CD4-positive, alpha-beta T cell treated with Interleukin-2 at 100 ng/mL for 4 hours (primary cell): Measurements from ENCODE around the gene SLC2A5.

ENCODE experiments used
- DNase-seq: peaks from one replicate; pipeline ENCODE4 v3.0.0-alpha.2; 2020; ENCODE audit warnings: low spot score

SLC2A5 gene

GRCh38 chr1:9088807-9089206 is 19.4 kb upstream of the SLC2A5 start:
- no peak for DNase-seq

- no peak for DNase-seq
These were observed 18.1 kb upstream of the SLC2A5 start for GRCh38 chr1:9087411-9088125.

GRCh38 chr1:9086796-9087195 is 17.4 kb upstream of the SLC2A5 start:
- no peak for DNase-seq

- DNase-seq: no peak
These were observed 16.6 kb upstream of the SLC2A5 start for GRCh38 chr1:9086045-9086444.

DNA sequence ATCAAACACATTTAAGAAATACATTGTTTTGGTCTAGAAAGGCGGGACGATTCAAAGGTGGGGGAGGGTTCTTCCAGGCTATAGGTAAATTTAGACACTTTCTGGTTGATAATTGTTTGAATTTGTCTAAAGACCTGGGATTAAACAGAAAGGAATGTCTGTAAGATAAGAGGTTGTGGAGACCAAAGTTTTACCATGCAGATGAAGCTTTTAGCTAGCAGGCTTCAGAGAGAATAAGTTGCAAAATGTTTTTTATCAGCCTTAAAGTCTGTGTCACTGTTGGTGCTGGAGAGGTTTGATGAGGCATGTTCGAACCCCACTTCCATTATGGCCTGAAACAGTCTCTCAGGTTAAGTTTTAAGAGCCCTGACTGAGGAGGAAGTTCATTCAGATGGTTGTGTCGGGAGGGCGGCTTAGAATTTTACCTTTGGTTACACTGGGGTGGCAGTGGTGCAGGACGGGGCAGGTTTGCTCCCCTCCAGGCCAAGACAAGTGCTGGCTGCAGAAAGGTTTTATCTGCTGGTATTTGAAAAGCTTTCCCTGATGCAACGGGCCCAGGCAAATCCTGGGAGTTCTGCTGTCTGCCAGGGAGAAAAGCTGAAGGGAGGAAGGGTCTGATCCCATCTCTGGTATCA is 16.0 kb upstream of the SLC2A5 start:
- no peak for DNase-seq

DNA sequence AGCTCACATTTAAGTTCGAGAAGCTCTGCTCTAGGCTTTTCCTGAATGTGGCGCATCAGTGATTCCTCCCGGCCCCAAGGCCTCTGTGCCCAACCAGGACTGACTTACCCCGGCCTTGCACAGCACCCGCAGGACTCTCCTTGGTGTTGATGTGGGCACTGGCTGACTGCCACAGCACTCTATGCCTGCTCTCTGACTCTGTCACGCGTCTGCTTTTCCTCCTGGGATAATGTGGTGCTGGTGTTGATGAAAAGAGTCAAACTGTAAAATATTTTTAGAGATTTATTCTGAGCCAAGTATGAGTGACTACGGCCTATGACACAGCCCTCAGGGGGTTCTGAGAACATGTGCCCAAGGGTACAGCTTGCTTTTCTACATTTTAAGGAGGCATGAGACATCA is 15.5 kb upstream of the SLC2A5 start:
- no peak for DNase-seq

- no peak for DNase-seq
These were observed 12.0 kb upstream of the SLC2A5 start for GRCh38 chr1:9081473-9081872.

DNA sequence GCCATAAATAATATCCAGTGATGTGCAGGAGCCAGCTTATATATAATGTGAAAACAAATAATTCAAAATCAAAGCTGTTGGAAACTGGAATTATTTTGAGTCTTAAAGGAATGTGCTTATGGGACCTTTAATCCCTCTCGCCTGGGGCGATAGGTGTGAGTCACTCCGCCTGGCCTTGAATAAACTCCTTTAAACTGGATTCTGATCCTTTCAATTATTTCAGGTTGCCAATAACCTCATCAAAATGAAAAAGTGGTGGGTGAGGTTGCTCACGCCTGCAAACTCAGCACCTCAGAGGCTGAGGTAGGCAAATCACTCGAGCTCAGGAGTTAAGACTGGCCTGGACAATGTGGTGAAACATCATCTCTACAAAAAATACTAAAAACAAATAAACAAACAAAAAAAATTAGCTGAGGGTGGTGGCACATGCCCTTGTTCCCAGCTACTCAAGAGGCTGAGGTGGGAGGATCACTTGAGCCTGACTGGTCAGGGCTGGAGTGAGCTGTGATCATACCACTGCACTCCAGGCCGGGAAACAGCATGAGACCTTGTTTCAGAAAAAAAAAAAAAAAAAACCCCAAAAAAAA is 11.4 kb upstream of the SLC2A5 start:
- no peak for DNase-seq

GRCh38 chr1:9079988-9080704 is 10.7 kb upstream of the SLC2A5 start:
- DNase-seq: no peak

DNA sequence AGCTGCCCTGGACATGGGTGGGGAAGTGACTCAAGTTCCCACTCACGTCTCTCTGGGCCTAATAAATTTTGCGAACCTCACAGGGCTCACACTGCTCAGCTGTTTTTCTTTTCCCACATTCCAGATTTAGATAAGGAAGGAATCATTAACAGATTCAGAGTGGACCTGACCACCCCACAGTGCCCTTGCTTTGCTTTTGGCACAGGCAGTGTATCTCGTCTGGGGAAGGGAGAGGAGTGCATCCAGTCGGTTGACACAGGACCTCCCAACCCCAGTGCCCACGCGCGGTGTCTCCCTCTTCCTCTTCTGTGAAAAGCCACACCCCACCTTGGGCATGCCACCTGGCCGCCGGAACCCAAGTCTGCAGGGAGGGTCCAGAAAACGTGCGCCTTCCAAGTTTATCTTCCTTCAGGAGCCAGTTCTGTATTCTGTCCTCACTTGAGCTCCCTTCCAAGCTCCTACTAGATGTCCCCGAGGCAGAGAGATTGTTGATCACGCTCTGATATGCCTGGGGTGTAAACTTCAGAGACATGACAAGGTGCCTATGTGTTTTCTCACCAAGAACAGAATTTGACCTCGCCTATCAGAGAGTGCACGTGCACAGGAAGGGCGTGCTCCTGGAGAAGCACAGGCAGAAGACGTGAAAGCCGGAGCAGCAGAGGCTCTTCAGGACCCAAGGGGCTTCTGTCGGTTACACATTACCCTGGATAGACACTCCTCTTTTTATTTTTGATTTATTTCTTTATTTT is 9.5 kb upstream of the SLC2A5 start:
- no peak for DNase-seq

DNA sequence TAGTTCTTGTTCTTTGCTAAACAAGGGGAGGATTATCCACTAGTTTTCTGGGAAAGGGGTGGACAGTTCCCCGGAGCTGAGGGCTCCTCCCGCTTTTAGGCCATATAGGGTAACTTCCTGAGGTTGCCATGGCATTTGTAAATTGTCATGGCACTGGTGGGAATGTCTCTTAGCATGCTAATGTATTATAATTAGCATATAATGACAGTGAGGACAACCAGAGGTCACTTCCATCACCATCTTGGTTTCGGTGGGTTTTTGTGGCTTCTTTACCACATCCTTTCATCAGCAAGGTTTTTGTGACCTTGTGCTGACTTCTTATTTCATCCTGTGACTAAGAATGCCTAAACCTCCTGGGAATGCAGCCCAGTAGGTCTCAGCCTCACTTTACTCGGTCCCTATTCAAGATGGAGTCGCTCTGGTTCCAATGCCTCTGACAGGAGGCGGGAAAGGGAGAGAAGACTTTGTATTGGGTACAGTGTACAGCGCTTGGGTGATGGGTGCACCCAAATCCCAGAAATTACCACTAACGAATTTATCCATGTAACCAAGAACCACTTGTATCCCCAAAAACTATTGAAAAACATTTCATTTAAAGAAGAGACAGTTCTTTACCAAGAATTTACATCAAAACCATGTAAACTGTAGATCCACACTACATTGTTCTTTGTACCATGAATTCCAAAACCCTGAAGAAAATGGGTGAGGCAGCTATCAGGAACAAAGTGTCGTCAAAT is 8.7 kb upstream of the SLC2A5 start:
- DNase-seq: no peak

GRCh38 chr1:9075022-9075421 is 5.6 kb upstream of the SLC2A5 start:
- DNase-seq: no peak

DNA sequence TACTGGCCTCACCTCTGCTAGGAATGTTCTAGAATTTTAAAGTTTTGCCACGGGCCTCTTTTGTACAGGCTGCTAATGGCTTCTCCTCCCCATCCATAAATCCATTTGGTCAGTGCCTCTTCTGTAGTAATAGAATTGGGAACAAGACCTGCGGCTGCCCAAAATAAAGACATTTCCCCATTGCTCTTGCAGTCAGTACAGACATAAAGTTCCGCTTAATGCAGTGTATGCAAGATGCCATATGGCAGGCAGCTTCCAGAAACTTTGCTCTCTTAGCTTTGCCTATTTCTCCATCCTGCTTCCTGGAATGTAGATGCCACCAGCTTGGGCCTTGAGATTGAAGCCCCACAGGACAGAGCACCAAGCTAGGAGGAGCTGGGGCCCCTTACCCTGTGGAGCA is 3.7 kb upstream of the SLC2A5 start:
- no peak for DNase-seq

- no peak for DNase-seq
These were observed 2.3 kb upstream of the SLC2A5 start for GRCh38 chr1:9071554-9072235.

- DNase-seq: no peak
These were observed 1.1 kb upstream of the SLC2A5 start for GRCh38 chr1:9070486-9070885.

- no peak for DNase-seq
These were observed 482 bp downstream of the SLC2A5 start for GRCh38 chr1:9068981-9069325.

- DNase-seq: no peak
These were observed 2.3 kb downstream of the SLC2A5 start for GRCh38 chr1:9066945-9067807.

GRCh38 chr1:9065213-9065751 is 4.2 kb downstream of the SLC2A5 start:
- DNase-seq: no peak

DNA sequence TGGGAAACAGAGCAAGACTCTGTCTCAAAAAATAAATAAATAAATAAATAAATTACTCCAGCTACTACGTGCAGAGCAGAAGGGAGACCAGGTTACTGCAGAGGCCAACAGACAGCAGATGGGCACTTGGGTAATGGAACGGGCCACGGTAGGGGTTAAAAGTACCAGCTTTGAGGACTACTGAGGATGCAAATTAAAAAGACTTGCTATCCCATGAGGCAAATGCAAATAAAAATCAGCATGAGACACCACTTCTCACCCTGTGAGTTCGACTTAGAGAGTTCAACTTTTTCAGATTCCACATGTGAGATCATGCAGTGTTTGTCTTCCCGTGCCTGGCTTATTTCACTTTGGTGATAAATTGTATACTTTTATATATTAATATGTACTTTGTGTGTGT is 6.6 kb downstream of the SLC2A5 start:
- DNase-seq: no peak

GRCh38 chr1:9062021-9062471 is 7.4 kb downstream of the SLC2A5 start:
- DNase-seq: no peak
